GM21529 (cell line): Measurements from ENCODE around the gene TOPBP1.
A peak's percentile ranks its signal among the peaks of the same experiment; 100 is the strongest.
"Not testable (repeated sequence)": the region's sequence is repeated elsewhere in the genome, so short reads cannot be mapped to it uniquely, and the experiment has no call there.

Source experiments
- ATAC-seq: cut with Tn5 transposase; IDR thresholded peaks from one replicate; pipeline ENCODE4 v1.9.1; 2021; ENCODE audit not compliant: unreplicated experiment

TOPBP1 gene

DNA sequence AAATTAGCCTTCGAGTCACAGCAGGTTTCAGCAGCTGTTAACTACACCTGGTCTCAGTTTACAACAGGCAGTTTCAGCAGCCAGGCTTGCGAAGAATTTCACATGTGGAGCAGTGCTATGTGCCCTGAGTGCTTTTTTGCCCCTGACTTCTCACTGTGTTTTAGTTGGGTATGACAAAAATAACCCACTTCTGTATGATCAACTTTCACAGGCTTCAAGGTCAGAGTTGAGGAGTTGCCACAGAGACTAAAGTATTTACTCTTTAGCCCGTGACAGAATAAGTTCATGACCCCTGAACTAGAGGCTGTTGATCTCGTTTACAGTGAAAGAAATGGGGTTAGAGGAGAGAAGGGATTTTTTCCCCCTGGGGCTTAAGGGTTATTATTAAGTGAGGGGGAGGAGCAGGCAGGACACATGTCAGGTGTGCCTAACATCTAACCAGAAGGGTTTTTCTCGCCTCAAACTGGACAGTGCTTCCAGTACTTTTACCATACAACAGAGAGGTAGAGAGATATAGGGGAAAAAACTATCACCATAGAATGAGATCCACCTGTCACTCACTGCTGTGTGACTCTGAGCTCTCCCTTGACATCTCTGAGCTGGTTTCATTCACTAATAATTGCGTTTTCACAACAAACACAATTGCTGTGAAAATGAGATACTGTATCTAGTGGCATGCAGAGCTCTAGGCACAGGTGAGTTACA, 14.0 kb upstream of the TOPBP1 start:
- ATAC-seq: no peak

DNA sequence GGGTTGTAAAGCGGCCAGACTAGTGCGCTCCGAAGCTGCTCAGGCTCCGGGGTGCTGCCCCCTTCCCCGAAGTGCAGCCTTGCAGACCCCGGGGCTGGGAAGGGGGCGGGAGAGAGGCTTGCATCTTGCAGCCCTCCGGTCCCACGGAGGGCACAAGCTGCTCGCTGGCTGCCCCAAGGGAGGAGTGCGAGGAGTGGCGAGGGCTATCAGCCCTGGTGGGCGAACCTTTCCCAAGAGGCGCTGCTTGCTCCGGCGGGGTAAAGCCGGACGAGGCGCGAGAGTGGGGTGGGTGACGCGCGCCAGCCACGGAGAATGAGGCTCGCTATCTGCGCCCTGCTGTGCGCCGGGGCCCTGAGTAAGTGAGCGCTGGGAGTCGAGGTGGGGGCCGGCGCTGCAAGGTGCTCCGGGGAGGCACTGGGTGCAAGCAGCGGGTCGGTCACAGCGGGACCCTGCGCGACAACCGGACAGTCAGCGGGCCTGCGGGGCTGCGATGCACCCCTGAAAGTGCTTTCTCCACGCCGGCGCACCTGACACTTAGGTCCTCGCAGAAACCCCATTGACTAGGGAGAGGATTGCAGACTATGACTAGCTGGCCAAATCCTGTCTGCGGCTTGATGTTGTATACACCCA, 12.7 kb upstream of the TOPBP1 start:
- no peak for ATAC-seq

DNA sequence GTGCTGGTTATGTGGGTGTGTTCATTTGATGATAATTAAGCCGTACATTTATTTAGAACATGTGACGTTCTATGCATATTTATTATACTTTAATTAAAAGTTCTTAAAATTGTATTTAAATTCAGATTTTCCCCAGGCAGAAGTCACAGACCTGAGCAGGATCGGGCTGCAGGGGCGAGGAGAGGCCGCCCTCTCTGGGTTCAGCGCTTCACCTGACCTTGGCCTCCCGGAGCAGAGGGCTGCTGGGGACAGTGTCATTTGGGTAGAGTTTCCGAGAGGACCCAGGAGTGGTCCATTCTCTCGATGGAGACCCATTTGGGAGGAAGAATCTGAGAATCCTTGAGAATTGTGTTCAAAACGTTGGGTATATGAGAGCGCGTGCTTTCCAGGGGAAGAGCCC, 12.0 kb upstream of the TOPBP1 start:
- no peak for ATAC-seq

DNA sequence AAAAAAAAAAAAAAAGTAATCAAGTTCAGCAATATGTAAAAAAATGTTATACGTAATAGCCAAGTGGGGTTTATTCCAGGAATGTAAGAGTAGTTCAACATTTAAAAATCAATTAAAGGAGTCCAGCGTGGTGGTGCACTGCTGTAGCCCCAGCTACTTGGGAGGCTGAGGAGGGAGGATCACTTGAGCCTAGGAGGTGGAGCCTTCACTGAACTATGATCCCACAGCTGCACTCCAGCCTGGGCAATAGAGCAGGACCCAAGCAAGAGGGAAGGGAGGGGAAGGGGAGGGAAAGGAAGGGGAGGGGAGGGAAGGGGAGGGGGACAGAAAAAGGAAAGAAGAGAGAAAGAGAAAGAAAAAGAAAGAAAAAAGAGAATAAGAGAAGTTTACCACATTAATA, 10.7 kb upstream of the TOPBP1 start:
- no peak for ATAC-seq

DNA sequence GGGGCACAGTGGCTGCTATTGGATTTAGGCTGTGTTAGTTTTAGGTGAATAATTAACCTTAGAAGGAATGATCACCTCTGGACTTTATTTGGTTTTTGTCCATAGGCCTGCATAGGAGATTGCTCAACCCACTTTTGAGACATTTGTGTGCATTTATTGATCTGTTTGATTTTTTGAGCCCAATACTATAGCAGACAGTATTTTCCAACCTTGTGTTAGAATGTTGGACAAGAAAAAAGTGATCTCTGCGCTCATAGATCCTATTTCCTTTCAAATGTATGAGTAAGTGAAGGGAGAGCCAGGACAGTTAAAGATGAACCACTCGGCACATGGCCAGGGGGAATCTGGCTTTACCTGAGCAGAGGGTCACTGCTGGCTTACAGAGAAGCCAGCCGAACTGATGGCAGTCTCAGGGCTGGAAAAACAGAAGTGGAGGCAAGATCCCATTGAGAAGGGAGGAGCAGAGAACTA, 8.8 kb upstream of the TOPBP1 start:
- no peak for ATAC-seq

DNA sequence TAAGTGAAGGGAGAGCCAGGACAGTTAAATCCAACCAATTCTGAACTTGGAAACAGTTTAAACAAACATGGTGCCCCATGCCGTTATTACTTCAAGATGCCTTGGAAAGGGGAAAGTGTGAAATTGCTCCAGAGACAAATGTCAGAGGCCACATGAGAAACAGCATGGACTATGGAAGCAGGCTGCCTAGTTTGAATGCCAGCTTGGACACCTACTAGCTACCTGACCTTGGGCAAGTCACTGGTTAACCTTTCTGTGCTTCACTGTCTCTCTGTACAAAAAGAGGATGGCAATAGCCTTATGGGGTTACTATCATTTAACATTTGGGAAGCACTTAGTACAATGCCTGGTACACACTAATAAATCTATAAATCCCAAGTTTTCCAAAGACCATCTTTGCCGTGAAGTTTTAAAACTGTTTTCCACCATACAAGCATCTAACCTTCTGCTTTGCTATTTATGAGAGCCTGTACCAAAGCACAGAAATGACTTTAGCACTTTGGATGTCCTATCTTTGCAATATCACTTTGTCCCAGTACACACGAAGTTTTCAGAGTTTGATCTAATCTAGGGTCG, 8.3 kb upstream of the TOPBP1 start:
- ATAC-seq: no peak

DNA sequence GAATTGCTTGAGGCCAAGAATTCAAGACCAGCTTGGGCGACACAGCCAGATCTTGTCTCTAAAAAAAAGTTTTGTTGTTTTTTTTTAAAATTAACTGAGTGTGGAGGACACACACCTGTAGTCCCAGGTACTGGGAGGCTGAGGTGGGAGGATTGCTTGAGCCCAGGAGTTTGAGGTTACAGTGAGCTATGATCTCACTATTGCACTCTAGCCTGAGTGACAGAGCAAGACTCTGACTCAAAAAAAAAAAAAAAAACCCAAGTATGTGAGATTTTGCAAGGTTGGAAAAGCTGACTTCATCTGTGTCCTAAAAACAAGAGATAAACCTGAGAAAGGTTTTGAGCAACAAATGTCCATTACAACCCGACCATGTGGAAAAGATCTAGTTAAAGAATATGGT, 5.4 kb upstream of the TOPBP1 start:
- no peak for ATAC-seq

DNA sequence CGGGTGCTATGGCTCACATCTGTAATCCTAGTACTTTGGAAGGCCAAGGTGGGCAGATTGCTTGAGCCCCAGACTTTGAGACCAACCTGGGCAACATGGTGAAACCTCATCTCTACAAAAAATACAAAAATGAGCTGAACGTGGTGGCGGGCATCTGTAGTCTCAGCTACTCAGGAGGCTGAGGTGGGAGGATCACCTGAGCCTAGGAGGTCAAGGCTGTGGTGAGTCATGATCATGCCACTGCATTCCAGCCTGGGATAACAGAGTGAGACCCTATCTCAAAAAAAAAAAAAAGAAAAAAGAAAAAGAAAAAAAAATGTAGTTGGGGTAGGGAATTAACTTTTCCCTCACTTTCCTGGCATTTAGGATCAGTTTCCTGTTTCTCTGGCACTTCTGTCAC, 3.4 kb upstream of the TOPBP1 start:
- not testable (repeated sequence) for ATAC-seq

DNA sequence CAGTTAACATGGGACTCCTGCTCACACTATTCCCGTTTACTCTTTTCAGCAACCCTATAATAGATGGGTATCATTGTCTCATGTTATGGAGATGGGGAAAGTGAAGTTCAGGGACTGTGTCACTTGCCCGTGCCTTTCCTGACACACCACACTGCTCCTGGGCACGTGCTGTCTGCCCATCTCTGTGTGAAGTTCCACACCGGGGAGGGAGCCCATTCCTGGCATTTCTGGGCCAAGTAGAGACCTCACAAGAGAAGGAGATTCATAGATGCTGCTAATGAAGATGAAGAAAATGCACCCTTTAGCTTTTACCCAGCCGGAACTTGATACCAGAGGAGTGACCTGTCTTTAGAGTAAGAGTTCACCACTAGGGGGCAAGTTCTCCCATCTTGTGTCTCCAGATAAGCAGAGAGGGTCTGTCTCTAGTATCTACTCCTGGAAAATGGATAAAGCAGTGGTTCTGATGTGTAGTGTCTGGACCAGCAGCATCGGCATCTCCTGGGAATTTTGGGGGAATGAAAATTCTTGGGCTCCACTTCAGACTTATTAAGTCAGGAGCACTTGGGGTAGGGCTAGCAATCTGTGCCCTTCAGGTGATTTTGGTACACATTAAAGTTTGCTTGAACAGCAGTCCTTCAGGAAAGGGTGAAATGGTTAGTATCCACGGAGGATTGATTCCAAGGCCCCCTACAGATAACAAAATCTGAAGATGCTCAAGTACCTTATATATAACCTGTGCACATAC, 2.0 kb upstream of the TOPBP1 start:
- peak; percentile 56 for ATAC-seq

DNA sequence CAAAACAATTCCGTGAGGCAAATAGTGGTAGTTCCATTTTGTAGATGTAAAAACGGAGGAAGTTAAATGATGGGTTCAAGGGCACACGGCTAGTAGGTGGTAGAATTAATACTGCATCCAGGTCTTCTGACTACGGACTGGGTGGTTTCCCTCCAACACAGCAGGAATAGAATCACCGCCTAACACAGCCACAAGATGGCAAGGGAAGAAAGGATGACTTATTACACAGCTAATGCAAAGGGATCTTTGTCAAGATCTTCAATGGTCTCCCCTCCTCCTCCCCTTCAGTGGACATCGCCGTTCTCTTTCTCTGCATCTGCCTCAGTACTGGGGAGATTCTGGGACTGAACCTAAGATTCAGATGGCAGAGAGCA, 524 bp upstream of the TOPBP1 start:
- ATAC-seq: peak; percentile 50

DNA sequence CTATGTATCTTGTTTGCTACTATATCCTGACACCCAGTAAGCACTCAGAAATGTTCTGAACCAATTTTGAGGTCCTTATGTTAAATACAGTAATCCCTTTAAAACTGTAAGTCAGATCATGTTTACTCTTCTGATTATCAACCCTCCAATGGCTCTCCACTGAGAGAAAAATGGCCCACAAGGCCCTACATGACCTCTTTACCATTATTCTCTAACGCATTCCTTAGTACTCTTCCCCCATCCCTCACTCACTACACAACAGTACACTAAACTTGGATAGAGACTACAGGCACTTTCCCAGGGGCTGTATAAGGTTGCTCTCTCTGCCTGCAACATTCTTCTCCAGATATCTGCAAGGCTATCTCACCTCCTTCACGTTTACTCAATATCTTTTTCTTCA, 1.9 kb downstream of the TOPBP1 start:
- ATAC-seq: no peak

DNA sequence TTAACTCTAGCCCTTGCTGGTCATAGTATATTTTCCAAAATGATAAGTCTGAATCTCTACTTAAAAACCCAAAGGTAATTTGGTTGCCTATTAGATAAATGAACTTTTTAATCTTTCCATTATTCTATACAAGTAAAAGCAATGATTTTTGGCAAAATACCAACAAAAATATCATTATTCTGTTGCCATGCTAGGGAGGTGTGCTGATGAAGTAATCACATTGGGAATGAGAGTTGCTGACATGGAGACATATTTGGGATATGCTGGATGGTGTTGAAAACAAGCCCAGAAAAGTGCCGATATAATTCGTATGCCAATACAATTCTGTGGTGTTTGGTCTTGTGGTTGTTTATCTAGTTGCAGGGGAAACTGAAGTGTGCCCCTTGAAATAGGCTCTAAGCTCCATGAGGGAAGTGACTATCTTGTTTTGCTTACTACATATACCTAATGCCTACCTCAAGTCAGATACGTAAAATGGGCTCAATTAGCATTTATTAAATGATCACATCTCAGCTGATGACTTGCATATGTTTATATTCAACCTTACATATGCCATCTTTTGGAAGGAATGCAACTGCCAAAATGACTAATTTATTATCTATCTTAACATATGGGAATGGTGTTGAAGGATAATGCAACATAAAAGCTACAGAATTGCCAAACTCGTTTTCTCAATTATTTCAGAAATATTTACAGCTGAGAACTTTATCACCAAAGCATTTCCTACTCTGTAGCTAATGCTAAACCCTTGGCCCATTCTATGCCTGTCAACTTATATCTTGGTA, 5.8 kb downstream of the TOPBP1 start:
- no peak for ATAC-seq

DNA sequence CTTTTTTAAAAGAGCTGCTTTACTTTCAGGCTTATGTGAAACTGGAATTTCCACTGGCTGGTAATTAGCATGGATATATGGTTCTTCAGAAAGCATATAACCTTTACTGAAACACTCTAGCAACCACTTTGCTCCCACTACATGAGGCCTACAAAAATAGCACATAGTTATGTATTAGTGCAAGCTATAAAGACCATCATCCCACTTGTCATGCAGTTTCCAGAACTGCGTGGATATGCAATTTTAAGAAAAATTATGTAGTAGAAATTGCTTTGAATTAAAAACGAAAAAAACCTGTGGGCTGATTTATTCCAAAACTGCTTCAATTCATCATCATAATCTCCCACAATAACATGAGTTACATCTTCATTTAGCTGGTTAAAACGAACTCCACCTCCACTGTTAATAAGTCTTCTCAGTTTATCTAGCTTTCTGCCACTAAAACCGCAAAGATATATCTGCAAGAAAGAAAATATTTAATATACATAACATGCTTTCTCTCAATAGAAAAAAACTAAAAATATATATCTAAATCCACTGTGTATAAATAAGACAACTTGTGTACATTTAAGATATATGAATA, 12.2 kb downstream of the TOPBP1 start:
- no peak for ATAC-seq

DNA sequence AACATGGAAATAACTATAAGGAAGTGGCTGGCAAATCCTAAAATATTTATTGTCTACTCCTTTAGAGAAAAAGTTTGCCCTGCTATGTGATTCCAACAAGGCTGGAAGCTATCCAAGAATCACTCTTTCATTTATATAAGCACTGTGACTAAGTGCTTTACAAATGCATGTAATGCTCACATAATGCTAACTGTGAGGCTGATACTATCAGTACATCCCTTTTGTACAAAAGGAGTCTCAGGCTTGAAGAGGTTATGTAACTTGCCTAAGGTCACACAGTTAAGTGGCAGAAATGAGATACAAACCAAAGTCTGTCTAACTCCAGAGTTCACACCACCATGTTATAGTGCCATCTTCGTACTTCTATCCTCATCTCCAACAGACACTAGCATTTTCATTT, 17.0 kb downstream of the TOPBP1 start:
- no peak for ATAC-seq

DNA sequence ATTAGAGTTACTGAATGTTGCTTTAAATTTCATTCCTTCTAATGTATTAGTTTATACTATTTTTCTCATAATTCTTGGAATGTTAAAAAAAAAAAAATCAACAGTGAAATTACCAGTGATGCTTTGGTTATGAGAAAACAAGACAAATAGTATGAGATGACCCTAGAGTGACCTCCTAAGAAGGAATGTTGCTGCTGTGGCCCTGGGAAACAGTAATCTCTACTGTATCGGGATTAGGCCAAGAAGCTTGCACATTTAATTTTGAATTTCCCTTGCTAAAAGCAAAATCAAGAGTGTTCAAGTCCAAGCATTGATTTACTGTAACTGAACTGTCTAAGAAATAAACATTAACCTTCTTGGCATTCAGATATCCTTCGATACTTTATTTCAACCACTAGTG, 18.1 kb downstream of the TOPBP1 start:
- ATAC-seq: no peak

DNA sequence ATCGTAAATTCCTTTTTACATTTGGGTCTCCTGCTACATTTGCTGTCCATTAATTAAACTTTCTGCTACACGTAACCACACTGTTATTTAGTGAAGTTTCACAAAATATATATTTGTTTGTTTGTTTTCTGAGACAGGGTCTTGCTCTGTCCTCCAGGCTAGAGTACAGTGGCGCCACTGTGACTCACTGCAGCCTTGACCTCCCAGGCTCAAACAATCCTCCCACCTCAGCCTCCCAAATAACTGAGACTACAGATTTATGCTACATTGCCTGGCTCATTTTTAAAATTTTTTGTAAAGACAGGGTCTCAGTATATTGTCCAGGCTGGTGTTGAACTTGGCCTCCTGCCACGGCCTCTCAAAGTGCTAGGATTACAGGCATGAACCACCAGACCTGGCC, 20.5 kb downstream of the TOPBP1 start:
- ATAC-seq: no peak

DNA sequence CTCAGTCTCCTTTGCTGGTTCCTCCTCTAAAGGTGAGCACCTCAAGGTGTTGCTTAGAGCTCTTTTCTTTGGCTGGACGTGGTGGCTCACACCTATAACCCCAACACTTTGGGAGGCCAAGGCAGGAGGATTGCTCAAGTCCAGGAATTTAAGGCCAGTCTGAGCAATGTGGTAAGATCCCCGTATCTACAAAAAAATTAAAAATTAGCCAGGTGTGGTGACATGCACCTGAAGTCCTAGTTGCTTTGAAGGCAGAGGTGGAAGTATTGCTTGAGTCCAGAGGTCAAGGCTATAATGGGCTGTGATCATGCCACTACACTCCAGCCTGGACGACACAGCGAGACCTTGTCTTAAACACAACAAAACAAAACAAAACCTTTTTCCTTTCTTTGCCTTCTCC, 28.3 kb downstream of the TOPBP1 start:
- no peak for ATAC-seq

DNA sequence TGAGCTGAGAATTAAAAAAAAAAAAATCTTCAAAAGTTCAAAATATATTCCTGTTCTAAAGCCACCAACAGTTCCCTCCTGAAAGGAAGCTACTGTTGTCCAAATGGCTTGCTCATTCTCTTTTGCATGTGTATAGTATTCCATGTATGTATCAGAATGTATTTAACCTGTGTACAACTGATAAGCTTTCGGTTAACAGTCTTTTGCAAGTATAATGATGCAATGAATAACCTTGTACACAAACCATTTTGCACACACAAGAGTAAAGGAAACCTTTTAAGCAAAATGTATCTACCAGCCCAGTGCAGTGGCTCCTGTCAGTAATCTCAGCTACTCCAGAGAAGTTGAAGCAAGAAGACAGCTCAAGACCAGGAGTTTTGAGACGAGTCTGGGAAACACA, 32.6 kb downstream of the TOPBP1 start:
- ATAC-seq: no peak

DNA sequence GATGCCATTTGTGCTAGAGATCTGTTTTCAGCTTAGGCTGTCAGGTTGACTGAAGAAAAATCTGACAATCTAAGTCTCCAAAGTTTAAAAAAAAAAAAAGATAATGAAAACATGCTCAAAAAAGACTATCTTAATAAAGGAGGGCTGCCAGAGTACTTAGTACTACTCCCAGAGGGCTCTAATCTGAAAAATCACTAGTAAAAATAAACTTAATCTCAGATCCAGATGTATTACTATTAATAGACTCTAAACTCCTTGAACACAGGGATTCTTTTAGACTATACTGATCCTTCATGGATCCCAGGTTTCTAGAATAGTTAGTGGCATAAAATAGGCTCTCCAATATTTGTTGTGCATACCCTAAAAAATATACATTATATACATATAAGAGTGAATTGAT, 34.0 kb downstream of the TOPBP1 start:
- no peak for ATAC-seq

DNA sequence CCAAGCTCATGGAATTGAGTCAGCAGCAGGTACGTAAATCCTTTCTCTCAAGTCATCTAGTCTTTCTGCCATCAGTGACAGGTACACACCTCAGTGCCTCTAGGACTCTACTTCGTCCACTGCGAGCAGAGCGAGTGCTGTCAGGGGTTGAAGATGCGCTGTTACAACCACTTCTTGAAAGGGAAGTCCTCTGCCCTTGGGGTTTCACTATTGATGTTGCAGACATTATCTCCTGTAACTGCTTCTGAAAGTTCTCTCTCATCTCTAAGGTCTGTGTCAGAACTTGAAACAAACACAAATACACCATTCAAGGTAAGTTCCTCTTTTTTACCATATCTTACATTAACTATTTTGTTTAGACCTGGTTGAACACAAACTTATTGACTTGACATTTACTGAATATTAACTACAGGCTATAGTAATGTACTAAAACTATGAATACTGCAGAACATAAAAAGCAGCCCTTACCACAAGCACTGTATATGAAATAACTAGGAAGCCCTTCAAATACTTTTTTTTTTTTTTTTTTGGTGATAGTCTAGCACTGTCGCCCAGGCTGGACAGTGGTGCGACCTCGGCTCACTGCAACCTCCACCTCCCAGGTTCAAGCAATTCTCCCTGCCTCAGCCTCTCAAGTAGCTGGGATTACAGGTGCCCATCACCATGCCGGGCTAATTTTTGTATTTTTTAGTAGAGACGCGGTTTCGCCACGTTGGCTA, 41.5 kb downstream of the TOPBP1 start:
- ATAC-seq: peak; percentile 99
